H7 (cell line): ENCODE data around the gene KRT33B. TPM values are rescaled to one million over a fixed set of nuclear protein-coding genes. Genes with fewer than 3 reads are reported as not detected.
"Not testable (repeated sequence)": the region's sequence is repeated elsewhere in the genome, so short reads cannot be mapped to it uniquely, and the experiment has no call there.

ENCODE experiments used
- DNase-seq: peaks from one replicate; pipeline ENCODE4 v3.0.0; 2012
- H3K27me3 ChIP-seq: 2 replicates; pipeline ENCODE4 v1.6.0; 2011; ENCODE audit warnings: mild to moderate bottlenecking, low read length; ENCODE audit not compliant: control insufficient read depth, insufficient read depth
- H3K36me3 ChIP-seq: replicated peaks from 2 replicates; pipeline ENCODE4 v1.5.1; 2011; ENCODE audit warnings: low read length; ENCODE audit not compliant: control insufficient read depth, insufficient read depth
- H3K4me3 ChIP-seq: 2 replicates; pipeline ENCODE4 v1.5.1; 2011; ENCODE audit warnings: low read depth, mild to moderate bottlenecking, control low read depth, low read length, moderate library complexity; ENCODE audit not compliant: insufficient read depth
- total RNA-seq: library from RNA; depleted of rRNA; stranded (reverse); fragments of >200 nt; shearing (Covaris generic); gene quantifications from 2 replicates; pipeline ENCODE4 v1.2.3, GENCODE V29; 2014

Gene KRT33B
- total RNA-seq, 1 experiment from 2014 or later, result not detected

- Histone ChIP-seq H3K27me3 (no peaks in the 10 kb centered on the region), H3K36me3 (no peaks in the 10 kb centered on the region), H3K4me3 (no peak overlapping the region)
- DNase-seq, result no peak
These were observed 32.5 kb upstream of the KRT33B start for GRCh38 chr17:41402161-41402560.

- no peaks in the 10 kb centered on the region for H3K27me3 ChIP-seq
- H3K4me3 ChIP-seq, result no peak within 1 kb of the TSS
- no peaks in the 10 kb centered on the region for H3K36me3 ChIP-seq
- DNase-seq, result no peak
These were observed 27.5 kb upstream of the KRT33B start, which contains the start of gene KRT31 for GRCh38 chr17:41396996-41397660. Gene KRT31 (minus strand): TSS chr17:41397608. CDS start chr17:41397539, 69 bp downstream.

- no peak overlapping the region for H3K4me3 ChIP-seq
- H3K27me3 ChIP-seq, result no peaks in the 10 kb centered on the region
- DNase-seq, result no peak
- no peaks in the 10 kb centered on the region for H3K36me3 ChIP-seq
These were observed 26.7 kb upstream of the KRT33B start for GRCh38 chr17:41396340-41396739.

- no peaks in the 10 kb centered on the region for H3K27me3 ChIP-seq
- H3K36me3 ChIP-seq, result no peaks in the 10 kb centered on the region
- no peak overlapping the region for H3K4me3 ChIP-seq
- no peak for DNase-seq
These were observed 26.0 kb upstream of the KRT33B start for GRCh38 chr17:41395611-41396010.

GRCh38 chr17:41395044-41395443 is 25.4 kb upstream of the KRT33B start:
- DNase-seq, H3K4me3 ChIP-seq, H3K27me3 ChIP-seq, H3K36me3 ChIP-seq: not testable (repeated sequence)

- Histone ChIP-seq H3K4me3 (no peak overlapping the region), H3K27me3 (no peaks in the 10 kb centered on the region), H3K36me3 (no peaks in the 10 kb centered on the region)
- no peak for DNase-seq
These were observed 24.8 kb upstream of the KRT33B start for GRCh38 chr17:41394254-41394996.

- Histone ChIP-seq H3K36me3 (no peaks in the 10 kb centered on the region), H3K27me3 (no peaks in the 10 kb centered on the region), H3K4me3 (no peak overlapping the region)
- no peak for DNase-seq
These were observed 24.2 kb upstream of the KRT33B start for GRCh38 chr17:41393826-41394225.

- Histone ChIP-seq H3K4me3 (no peak overlapping the region), H3K27me3 (no peaks in the 10 kb centered on the region), H3K36me3 (no peaks in the 10 kb centered on the region)
- DNase-seq, result no peak
These were observed 23.7 kb upstream of the KRT33B start for GRCh38 chr17:41393294-41393693.

GRCh38 chr17:41392278-41392677 is 22.7 kb upstream of the KRT33B start:
- Histone ChIP-seq H3K36me3 (no peaks in the 10 kb centered on the region), H3K4me3 (no peak overlapping the region), H3K27me3 (no peaks in the 10 kb centered on the region)
- no peak for DNase-seq

- Histone ChIP-seq H3K4me3 (no peak overlapping the region), H3K36me3 (no peaks in the 10 kb centered on the region), H3K27me3 (no peaks in the 10 kb centered on the region)
- DNase-seq, result no peak
These were observed 21.9 kb upstream of the KRT33B start for GRCh38 chr17:41391535-41391934.

- H3K4me3 ChIP-seq, result no peak overlapping the region
- no peaks in the 10 kb centered on the region for H3K36me3 ChIP-seq
- no peaks in the 10 kb centered on the region for H3K27me3 ChIP-seq
- DNase-seq, result no peak
These were observed 20.9 kb upstream of the KRT33B start for GRCh38 chr17:41390411-41390938.

- no peaks in the 10 kb centered on the region for H3K27me3 ChIP-seq
- H3K4me3 ChIP-seq, result no peak overlapping the region
- H3K36me3 ChIP-seq, result no peaks in the 10 kb centered on the region
- no peak for DNase-seq
These were observed 18.1 kb upstream of the KRT33B start for GRCh38 chr17:41387670-41388069.

GRCh38 chr17:41386227-41386626 is 16.6 kb upstream of the KRT33B start:
- no peak for DNase-seq
- Histone ChIP-seq H3K4me3 (no peak overlapping the region), H3K27me3 (no peaks in the 10 kb centered on the region), H3K36me3 (no peaks in the 10 kb centered on the region)

GRCh38 chr17:41383690-41384089 is 14.1 kb upstream of the KRT33B start:
- H3K27me3 ChIP-seq, result no peaks in the 10 kb centered on the region
- no peak for DNase-seq
- H3K4me3 ChIP-seq, result no peak overlapping the region
- H3K36me3 ChIP-seq, result no peaks in the 10 kb centered on the region

GRCh38 chr17:41382394-41382793 is 12.8 kb upstream of the KRT33B start:
- no peak for DNase-seq
- Histone ChIP-seq H3K27me3 (no peaks in the 10 kb centered on the region), H3K36me3 (no peaks in the 10 kb centered on the region), H3K4me3 (no peak overlapping the region)
